Upper lobe of right lung (tissue), 1 donor: ENCODE results near the gene DUSP7. TPM values are rescaled to one million over a fixed set of nuclear protein-coding genes. Genes with fewer than 3 reads are reported as not detected.
A peak's percentile ranks its signal among the peaks of the same experiment; 100 is the strongest.

Experiments
- ATAC-seq: fragments of 200-7000 bp; cut with Tn5 transposase; one replicate; pipeline ENCODE4 v1.9.1; 2020; ENCODE audit warnings: mild to moderate bottlenecking, moderate library complexity
- DNase-seq: peaks from one replicate; pipeline ENCODE4 v3.0.0-alpha.2; 2020
- H3K27ac ChIP-seq: fragments of 200-600 bp; one replicate; pipeline ENCODE4 v1.8.0; 2022
- H3K27me3 ChIP-seq: fragments of 200-600 bp; one replicate; pipeline ENCODE4 v1.8.0; 2022; ENCODE audit warnings: mild to moderate bottlenecking
- H3K36me3 ChIP-seq: fragments of 200-600 bp; one replicate; pipeline ENCODE4 v1.8.0; 2022
- H3K4me1 ChIP-seq: fragments of 200-600 bp; one replicate; pipeline ENCODE4 v1.8.0; 2022
- H3K4me3 ChIP-seq: fragments of 200-600 bp; one replicate; pipeline ENCODE4 v1.8.0; 2022; ENCODE audit warnings: mild to moderate bottlenecking
- H3K9me3 ChIP-seq: fragments of 200-600 bp; one replicate; pipeline ENCODE4 v1.8.0; 2022
- intact Hi-C: fragments of 100-400 bp; cut with DNase I; formaldehyde crosslinking; loops from one replicate; pipeline ENCODE4 v1.11.0; 2022
- total RNA-seq: library from RNA; stranded (reverse); fragmentation: NEBNext Ultra II Directional; extraction: Animal tissue kit (Norgen Biotek cat#: 25700); gene quantifications from one replicate; pipeline ENCODE4 v1.2.1, GENCODE V29; 2021
- TF ChIP-seq, protein P1 (sequence below): fragments of 200-600 bp; IDR thresholded peaks from one replicate; pipeline ENCODE4 v1.8.0; 2022; ENCODE audit warnings: antibody characterized with exemption
- donor health status: DM: no; HTN: yes; CAD: no; lungs with severe emphysema.

Gene DUSP7
- total RNA-seq, 1 donor from 2014 or later = 40.7 TPM

DNA sequence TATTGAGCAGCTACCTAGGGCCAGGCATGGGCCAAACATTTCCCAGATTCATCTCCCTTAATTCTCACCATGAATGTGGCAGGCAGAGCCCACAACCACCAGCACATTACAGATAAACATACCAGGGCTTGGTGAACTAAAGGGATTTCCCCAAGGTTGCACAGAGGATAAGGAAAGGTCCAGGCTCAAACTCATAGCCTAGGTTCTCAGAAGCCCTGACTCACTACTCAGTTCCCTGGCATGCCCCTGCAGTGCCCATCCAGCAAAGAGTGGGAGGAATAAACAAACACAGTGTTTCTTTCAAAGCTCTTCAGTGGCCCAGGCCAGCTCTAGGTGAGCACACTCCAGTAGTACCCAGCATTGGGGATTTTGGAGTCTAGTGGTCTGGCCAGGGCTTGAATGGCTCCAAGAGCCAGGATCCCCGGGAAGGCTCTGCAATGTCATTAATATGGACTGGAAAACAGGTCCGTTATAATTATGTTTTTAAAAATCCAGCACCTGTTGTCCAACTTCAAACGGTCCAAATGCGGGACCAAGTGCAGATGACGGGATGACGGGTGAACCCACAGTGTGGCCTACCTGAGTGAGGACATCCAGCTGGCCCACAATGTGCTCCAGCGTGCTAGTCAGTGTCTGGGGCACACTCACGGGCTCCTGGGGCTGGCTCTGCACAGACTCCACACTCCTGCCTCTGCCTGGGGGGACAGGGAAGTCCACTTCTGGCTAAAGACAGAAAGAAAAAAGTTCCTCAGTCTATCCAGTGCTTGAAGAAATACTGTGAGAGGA lies 39.8 kb upstream of the DUSP7 start:
- intact Hi-C loops = no loop called here
- TF ChIP-seq, protein P1, sequence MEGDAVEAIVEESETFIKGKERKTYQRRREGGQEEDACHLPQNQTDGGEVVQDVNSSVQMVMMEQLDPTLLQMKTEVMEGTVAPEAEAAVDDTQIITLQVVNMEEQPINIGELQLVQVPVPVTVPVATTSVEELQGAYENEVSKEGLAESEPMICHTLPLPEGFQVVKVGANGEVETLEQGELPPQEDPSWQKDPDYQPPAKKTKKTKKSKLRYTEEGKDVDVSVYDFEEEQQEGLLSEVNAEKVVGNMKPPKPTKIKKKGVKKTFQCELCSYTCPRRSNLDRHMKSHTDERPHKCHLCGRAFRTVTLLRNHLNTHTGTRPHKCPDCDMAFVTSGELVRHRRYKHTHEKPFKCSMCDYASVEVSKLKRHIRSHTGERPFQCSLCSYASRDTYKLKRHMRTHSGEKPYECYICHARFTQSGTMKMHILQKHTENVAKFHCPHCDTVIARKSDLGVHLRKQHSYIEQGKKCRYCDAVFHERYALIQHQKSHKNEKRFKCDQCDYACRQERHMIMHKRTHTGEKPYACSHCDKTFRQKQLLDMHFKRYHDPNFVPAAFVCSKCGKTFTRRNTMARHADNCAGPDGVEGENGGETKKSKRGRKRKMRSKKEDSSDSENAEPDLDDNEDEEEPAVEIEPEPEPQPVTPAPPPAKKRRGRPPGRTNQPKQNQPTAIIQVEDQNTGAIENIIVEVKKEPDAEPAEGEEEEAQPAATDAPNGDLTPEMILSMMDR = no peak
- peaks cover 2% of the 10 kb centered on the region for H3K9me3 ChIP-seq
- no peak overlapping the region for H3K27ac ChIP-seq
- no peaks in the 10 kb centered on the region for H3K36me3 ChIP-seq
- peaks cover 13% of the 10 kb centered on the region for H3K4me1 ChIP-seq
- no peaks in the 10 kb centered on the region for H3K27me3 ChIP-seq
- H3K4me3 ChIP-seq = no peak overlapping the region
- peak; percentile 40 for DNase-seq
- peak; percentile 9 for ATAC-seq

GRCh38 chr3:52094571-52095485 lies 38.5 kb upstream of the DUSP7 start:
- H3K4me1 ChIP-seq = peaks cover 26% of the 10 kb centered on the region
- intact Hi-C loops = no loop called here
- ATAC-seq (no peak), DNase-seq (peak; percentile 46)
- H3K4me3 ChIP-seq = no peak overlapping the region
- H3K27me3 ChIP-seq = no peaks in the 10 kb centered on the region
- H3K27ac ChIP-seq = no peak overlapping the region
- H3K36me3 ChIP-seq = no peaks in the 10 kb centered on the region
- H3K9me3 ChIP-seq = no peaks in the 10 kb centered on the region
- TF ChIP-seq, protein P1 = no peak

DNA sequence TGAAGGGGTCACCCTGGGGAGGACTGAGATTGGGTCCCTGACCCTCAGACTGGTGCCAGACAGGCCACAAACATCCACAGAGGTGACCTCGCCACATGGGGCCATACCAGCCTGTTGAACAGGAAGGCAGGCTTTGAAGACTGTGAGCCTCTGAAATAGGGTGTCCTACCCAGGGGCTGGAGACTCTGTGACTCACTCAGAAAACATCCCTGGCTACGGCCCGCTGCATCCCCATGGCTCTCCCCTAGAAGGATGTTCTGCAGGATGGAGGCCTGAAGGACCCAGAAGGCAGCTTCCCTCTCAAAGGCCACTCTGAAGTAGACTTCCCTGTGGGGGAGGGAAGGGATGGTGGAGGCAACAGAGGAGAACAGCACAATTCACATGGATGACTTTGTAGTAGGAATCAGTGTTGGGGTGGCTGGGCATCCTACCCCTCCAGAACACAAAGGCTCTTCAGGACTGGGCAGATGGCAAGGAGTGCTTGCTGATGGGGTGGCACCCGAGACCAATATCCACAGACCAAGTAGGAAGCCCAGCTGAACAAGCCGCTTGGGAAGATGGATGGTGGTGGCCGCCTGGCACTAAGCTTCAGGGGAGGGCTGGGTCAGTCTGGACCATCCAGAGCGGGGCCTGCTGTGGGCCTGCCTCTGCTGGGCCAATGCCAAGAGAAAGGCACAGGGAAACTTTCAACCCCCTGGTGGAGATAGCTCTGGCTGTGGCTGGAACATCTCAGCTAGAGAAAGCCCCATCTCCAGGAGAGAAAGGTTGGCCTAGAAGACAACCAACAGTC lies 37.6 kb upstream of the DUSP7 start:
- H3K27me3 ChIP-seq = no peaks in the 10 kb centered on the region
- intact Hi-C loops = no loop called here
- H3K9me3 ChIP-seq = no peaks in the 10 kb centered on the region
- ATAC-seq = no peak
- no peak overlapping the region for H3K27ac ChIP-seq
- H3K4me3 ChIP-seq = no peak overlapping the region
- TF ChIP-seq, protein P1 = no peak
- peaks cover 32% of the 10 kb centered on the region for H3K4me1 ChIP-seq
- no peaks in the 10 kb centered on the region for H3K36me3 ChIP-seq
- DNase-seq = peak; percentile 59

GRCh38 chr3:52092891-52093290 lies 36.5 kb upstream of the DUSP7 start:
- H3K27me3 ChIP-seq = no peaks in the 10 kb centered on the region
- H3K9me3 ChIP-seq = no peaks in the 10 kb centered on the region
- ATAC-seq (no peak), DNase-seq (peak; percentile 34)
- no peak overlapping the region for H3K27ac ChIP-seq
- H3K4me1 ChIP-seq = peaks cover 39% of the 10 kb centered on the region
- no peaks in the 10 kb centered on the region for H3K36me3 ChIP-seq
- intact Hi-C loops = no loop called here
- TF ChIP-seq, protein P1 = no peak
- H3K4me3 ChIP-seq = no peak overlapping the region

DNA sequence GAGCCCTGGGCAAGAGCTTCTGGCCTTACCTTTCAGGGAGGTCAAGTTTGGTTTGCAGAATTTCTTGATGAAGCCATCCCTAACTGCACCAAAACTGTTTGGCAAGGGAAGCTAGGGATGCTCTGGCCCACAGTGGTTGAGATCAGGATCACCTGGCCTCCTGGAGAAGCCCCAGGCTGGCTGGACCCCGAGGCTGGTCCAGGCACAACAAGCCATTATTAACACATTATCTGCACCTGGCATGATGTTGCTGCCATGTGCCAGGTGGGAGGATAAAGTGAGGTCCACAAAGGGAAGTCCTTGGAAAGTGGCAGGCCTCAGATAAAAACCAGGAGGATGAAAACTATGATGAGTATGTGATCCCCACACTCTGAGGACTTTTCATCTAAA lies 35.9 kb upstream of the DUSP7 start:
- Histone ChIP-seq H3K4me3 (no peak overlapping the region), H3K27me3 (no peaks in the 10 kb centered on the region), H3K36me3 (no peaks in the 10 kb centered on the region), H3K27ac (peak overlapping the region; percentile 30), H3K4me1 (peaks cover 44% of the 10 kb centered on the region), H3K9me3 (no peaks in the 10 kb centered on the region)
- intact Hi-C loops = no loop called here
- TF ChIP-seq, protein P1 = no peak
- DNase-seq (peak; percentile 40), ATAC-seq (no peak)
